Measurements from ENCODE around the gene MMRN1. TPM values are rescaled to one million over a fixed set of nuclear protein-coding genes. Genes with fewer than 3 reads are reported as not detected.
"Not testable (repeated sequence)": the region's sequence is repeated elsewhere in the genome, so short reads cannot be mapped to it uniquely, and the experiment has no call there.

Gene MMRN1
- polyA plus RNA-seq, 1 experiment, result not detected

- ChIA-PET CTCF (interaction anchor here (1.6 kb wide), 1 partner anchor 413 kb away, joined by 3 read pairs; no protein-coding TSS in a partner anchor), POLR2A (no interaction called here)
- TF ChIP-seq CTCF (IDR thresholded peaks at IDR 0.05; ENCODE audit: low read depth, low read length), result no peak
- no peaks in the 10 kb centered on the region for H3K9me3 ChIP-seq (ENCODE audit: control insufficient read depth, insufficient read depth, low read length)
- no peaks in the 10 kb centered on the region for H3K27me3 ChIP-seq (ENCODE audit: control insufficient read depth, insufficient read depth, low read length)
- no peak overlapping the region for H3K27ac ChIP-seq (ENCODE audit: low read depth, low read length)
- DNase-seq (ENCODE audit: low read depth, low spot score), result no peak
- no peak overlapping the region for H3K4me3 ChIP-seq (ENCODE audit: low read depth, low read length)
Observed at GRCh38 chr4:89899152-89899551, 4.5 kb downstream of the MMRN1 start.

GRCh38 chr4:89899854-89900253, 5.2 kb downstream of the MMRN1 start:
- no peak overlapping the region for H3K4me3 ChIP-seq (ENCODE audit: low read depth, low read length)
- H3K27ac ChIP-seq (ENCODE audit: low read depth, low read length), result no peak overlapping the region
- POLR2A ChIA-PET, result no interaction called here
- CTCF ChIA-PET, result interaction anchor here (1.4 to 1.5 kb wide), 2 partner anchors 243 to 314 kb away, joined by 3 to 10 read pairs; no protein-coding TSS in a partner anchor
- no peaks in the 10 kb centered on the region for H3K27me3 ChIP-seq (ENCODE audit: control insufficient read depth, insufficient read depth, low read length)
- no peak for TF ChIP-seq CTCF (IDR thresholded peaks at IDR 0.05; ENCODE audit: low read depth, low read length)
- H3K9me3 ChIP-seq (ENCODE audit: control insufficient read depth, insufficient read depth, low read length), result no peaks in the 10 kb centered on the region
- no peak for DNase-seq (ENCODE audit: low read depth, low spot score)

GRCh38 chr4:89901808-89902431, 7.3 kb downstream of the MMRN1 start:
- H3K27ac ChIP-seq (ENCODE audit: low read depth, low read length); H3K4me3 ChIP-seq (ENCODE audit: low read depth, low read length); H3K9me3 ChIP-seq (ENCODE audit: control insufficient read depth, insufficient read depth, low read length); H3K27me3 ChIP-seq (ENCODE audit: control insufficient read depth, insufficient read depth, low read length); POLR2A ChIA-PET: not testable (repeated sequence)
- TF ChIP-seq CTCF (IDR thresholded peaks at IDR 0.05; ENCODE audit: low read depth, low read length), result peak; percentile 91
- CTCF ChIA-PET, result interaction anchor here (0.8 to 3.1 kb wide), 7 partner anchors 9 to 676 kb away, joined by 3 to 20 read pairs (median 4); no protein-coding TSS in a partner anchor
- DNase-seq (ENCODE audit: low read depth, low spot score), result peak; percentile 21

- CTCF ChIA-PET, result interaction anchor here (3.1 kb wide), 1 partner anchor 418 kb away, joined by 19 read pairs; no protein-coding TSS in a partner anchor
Observed at GRCh38 chr4:89904524-89904923, 9.9 kb downstream of the MMRN1 start.

More at GRCh38 chr4:89904524-89904923, 9.9 kb downstream of the MMRN1 start:
- H3K27ac ChIP-seq (ENCODE audit: low read depth, low read length), result no peak overlapping the region
- no peaks in the 10 kb centered on the region for H3K9me3 ChIP-seq (ENCODE audit: control insufficient read depth, insufficient read depth, low read length)
- no peaks in the 10 kb centered on the region for H3K27me3 ChIP-seq (ENCODE audit: control insufficient read depth, insufficient read depth, low read length)
- no peak for TF ChIP-seq CTCF (IDR thresholded peaks at IDR 0.05; ENCODE audit: low read depth, low read length)
- H3K4me3 ChIP-seq (ENCODE audit: low read depth, low read length), result no peak overlapping the region
- POLR2A ChIA-PET, result no interaction called here
- DNase-seq (ENCODE audit: low read depth, low spot score), result no peak

Data from AG04450 (cell line).